ENCODE measurements around the gene UGT1A8.

Gene UGT1A8

DNA sequence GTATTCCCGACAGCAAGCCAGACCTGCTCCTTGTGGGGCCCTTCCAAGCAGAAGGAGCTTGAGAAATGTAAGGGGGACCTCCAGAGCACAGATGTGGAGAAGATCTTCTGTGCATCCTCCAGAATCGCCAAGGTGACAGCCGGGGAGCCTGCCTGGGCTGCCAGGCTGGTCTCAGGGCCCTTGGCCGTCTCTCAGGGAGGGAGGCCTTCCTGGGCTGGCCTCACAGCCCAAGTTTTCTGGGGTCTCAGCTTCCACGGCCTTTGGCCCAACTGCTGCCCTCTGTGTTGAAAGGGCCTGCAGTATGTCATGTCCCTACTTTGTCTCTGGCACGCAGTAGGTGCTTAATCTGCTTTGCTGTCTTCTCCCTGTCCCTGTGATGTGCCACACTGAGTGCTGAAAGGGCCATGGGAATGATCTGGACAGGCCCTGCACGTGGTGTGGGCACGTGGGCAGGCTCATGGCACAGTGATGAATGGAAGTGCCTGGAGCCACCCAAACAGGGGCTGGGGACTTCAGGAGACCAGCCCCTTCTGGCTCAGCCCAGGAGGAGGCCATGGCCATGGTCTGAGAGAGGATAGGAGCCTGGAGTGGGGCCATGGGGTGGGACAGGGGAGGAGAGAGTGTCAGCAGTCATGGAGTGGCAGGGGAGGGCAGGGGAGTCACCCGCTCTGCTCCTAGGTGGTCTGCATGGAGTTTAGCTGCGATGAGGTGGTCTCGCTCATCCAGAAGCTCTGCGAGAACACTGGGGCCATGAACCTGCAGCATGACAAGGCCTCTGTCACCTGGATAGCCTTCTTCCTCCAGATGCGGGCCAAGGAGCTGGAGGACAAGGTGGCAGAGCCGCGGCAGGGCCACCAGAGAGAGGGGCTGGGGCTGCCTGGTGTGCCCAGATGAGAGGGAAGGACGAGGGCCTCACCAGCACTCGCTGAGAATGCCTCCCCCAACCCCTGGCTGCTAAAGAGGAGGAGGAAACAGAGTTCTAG, 201.5 kb downstream of the UGT1A8 start:
- DNase-seq (ENCODE audit: low read depth, low spot score), result no peak

DNA sequence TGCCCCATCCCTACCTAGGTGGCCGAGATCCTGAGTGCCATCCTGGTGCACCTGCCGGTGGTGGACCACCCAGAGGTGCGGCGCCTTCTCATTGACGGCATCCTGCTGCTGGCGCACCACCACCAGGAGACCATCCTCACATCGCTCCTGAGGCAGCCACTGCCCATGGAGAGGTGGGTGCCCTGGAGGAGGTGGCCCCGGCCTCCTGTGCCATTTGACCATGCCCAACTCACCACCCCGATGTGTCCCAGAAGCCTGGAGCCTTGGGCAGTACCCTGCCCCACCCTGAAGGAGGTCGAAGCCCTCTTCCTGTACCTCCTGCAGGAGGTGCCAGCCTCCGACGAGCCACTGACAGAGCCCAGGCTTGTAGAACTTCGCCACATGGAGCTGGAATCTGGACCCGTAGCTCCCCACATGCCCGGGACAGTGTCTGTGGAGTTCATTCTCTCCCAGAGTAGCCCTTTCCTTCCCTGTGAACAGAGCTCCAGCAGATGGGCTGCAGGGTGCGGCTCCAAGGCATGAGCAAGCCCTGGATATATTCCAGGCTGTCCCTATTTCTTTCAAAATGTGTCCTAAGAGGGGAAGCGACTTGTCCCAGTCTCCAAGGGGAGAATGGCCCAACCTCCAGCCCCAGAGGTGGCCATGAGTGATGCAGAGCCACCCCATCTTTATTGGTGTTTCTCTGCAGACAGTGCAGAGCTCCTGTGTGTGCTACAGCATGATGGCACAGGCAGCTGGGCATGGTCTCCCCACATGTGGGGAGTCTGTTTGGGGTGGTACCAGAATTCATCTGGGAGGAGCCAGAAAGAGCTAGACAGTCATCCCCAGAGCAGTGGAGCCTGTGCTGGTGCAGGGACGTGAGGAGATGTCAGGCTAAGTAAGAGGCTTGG, 202.7 kb downstream of the UGT1A8 start:
- DNase-seq (ENCODE audit: low read depth, low spot score), result no peak

DNA sequence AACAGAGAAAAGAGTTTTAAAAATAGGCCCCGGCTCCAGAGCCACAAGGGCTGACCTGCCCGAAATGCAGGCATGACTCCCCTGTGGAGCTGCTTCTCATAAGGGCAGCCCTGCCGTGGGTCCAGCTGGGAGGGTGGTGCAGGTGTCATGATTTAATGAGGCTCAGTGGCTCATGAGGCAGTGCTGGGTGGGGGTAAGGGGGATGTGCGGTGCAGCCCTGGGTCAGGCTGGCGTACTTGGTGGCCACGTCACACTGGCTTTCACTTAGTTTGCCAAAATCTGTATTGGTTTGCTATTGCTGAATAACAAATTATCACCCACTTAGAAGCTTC, 203.3 kb downstream of the UGT1A8 start:
- DNase-seq (ENCODE audit: low read depth, low spot score), result no peak

- DNase-seq (ENCODE audit: low read depth, low spot score), result no peak
Observed at GRCh38 chr2:233821196-233821595, 203.8 kb downstream of the UGT1A8 start.

DNA sequence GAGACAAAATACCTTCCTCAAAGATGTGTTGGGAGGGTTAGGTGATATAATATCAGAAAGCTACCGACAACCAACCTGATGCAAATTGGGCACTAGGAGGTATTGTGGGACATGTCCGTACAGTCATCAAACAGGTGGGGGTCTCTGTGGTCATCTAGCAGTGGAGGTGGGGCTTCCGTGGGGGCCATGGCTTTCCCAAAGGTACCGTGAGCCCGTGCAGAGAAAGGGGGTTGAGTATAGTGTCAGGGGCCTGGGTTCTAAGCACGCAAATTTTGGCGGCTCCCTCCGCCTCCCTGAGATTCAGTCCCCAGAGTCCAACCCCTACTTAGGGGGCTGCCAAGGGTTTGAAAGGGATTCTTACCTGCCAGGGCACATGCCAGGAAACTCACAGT, 204.3 kb downstream of the UGT1A8 start:
- no peak for DNase-seq (ENCODE audit: low read depth, low spot score)

DNA sequence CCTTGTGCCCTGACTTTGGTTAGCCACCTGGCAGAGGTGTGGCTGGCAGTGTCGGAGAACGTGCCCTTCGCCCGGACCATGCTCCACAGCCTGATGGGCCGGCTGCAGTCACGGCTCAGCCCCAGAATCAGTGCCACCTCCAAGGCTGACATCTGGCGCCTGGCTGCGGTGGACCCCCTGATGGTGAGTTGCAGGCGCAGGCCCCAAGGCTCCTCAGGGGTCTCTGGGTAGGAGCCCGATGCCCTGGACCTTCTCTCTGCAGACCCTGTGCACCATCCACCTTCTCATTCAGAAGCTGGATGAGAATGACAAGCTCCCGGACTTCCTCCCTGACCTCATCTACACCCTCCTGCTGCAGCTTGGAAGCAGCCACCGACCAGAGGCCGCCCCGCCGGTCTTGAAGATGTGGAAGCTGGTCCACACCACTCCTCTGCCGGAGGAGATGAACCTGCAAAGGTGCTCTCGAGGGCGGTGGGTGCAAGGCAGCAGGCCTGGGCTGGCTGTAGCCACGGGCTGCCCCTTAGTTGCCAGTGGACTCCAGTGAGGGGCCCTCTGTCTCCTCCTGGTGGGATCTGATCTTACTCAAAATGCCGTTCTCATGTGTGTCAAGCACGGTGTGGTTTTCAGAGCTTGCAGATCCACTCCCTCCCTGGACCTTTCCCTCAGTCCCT, 204.8 kb downstream of the UGT1A8 start:
- no peak for DNase-seq (ENCODE audit: low read depth, low spot score)

All from astrocyte of the hippocampus (primary cell).